Vagina (tissue), 2 donors: Measurements from ENCODE around the gene SRSF9. TPM values are rescaled to one million over a fixed set of nuclear protein-coding genes. Genes with fewer than 3 reads are reported as not detected.
A peak's percentile ranks its signal among the peaks of the same experiment; 100 is the strongest.
"Not testable (repeated sequence)": the region's sequence is repeated elsewhere in the genome, so short reads cannot be mapped to it uniquely, and the experiment has no call there.

ENCODE experiments used
- DNase-seq, 2 donors: peaks; one replicate each; pipeline ENCODE4 v3.0.0-alpha.2; 2017; ENCODE audit errors: extremely low spot score in 2 of 2
- H3K27ac ChIP-seq: fragments of 200-600 bp; sonication (generic); one replicate; pipeline ENCODE4 v1.5.1; 2019
- H3K27me3 ChIP-seq: fragments of 200-600 bp; sonication (generic); one replicate; pipeline ENCODE4 v1.5.1; 2019
- H3K36me3 ChIP-seq, 2 donors: fragments of 200-600 bp; sonication (generic); one replicate each; pipeline ENCODE4 v1.5.1; 2017 to 2019
- H3K4me1 ChIP-seq: fragments of 200-600 bp; sonication (generic); one replicate; pipeline ENCODE4 v1.5.1; 2019
- H3K4me3 ChIP-seq, 2 donors: fragments of 200-600 bp; sonication (generic); 1 replicate in 1 of 2; 2 replicates in 1 of 2; pipeline ENCODE4 v1.5.1; 2016 to 2019
- H3K9me3 ChIP-seq: fragments of 200-600 bp; sonication (generic); one replicate; pipeline ENCODE4 v1.5.1; 2019
- CTCF ChIP-seq, 3 experiments: fragments of 450-650 bp in 2 of 3; fragments of 200-600 bp in 1 of 3; sonication (generic) in 1 of 3; IDR thresholded peaks; one replicate each; pipeline ENCODE4 v1.5.1; 2017 to 2019; ENCODE audit warnings: antibody characterized with exemption in 3 of 3, mild to moderate bottlenecking in 2 of 3, moderate library complexity in 2 of 3
- POLR2A ChIP-seq, 2 donors: fragments of 450-650 bp; IDR thresholded peaks; one replicate each; pipeline ENCODE4 v1.6.1; 2017; ENCODE audit warnings: antibody characterized with exemption in 2 of 2, mild to moderate bottlenecking in 2 of 2, moderate library complexity in 2 of 2
- POLR2AphosphoS5 ChIP-seq, 2 donors: sonication (generic); formaldehyde crosslinking; IDR thresholded peaks; one replicate each; pipeline ENCODE4 v1.9.0; 2017; ENCODE audit warnings: antibody characterized with exemption in 2 of 2, mild to moderate bottlenecking in 2 of 2, low read depth in 1 of 2; ENCODE audit not compliant: insufficient read depth in 1 of 2
- intact Hi-C: fragments of 100-400 bp; cut with DNase I; formaldehyde crosslinking; loops from one replicate; pipeline ENCODE4 v1.15.1; 2023
- total RNA-seq: library from RNA; depleted of rRNA; stranded (reverse); fragments of >200 nt; gene quantifications from one replicate; pipeline ENCODE4 v1.2.3, GENCODE V29; 2016

The SRSF9 gene
- total RNA-seq, 1 donor from 2014 or later: 105 TPM

- Histone ChIP-seq H3K9me3 (no peaks in the 10 kb centered on the region), H3K27me3 (no peaks in the 10 kb centered on the region), H3K4me1 (peaks cover 14% of the 10 kb centered on the region), H3K4me3 (no peak overlapping the region), H3K36me3 (peaks cover 0 to 6% of the 10 kb centered on the region in 2 donors), H3K27ac (no peak overlapping the region)
- TF ChIP-seq POLR2AphosphoS5 (IDR thresholded peaks at IDR 0.05; ENCODE audit: insufficient read depth in 1 of 2, low read depth in 1 of 2) (no peak), CTCF (IDR thresholded peaks at IDR 0.05) (no peak), POLR2A (IDR thresholded peaks at IDR 0.05) (no peak)
- no peak for DNase-seq
- intact Hi-C loops: no loop called here
These were observed 20.8 kb upstream of the SRSF9 start for GRCh38 chr12:120490325-120490724.

- DNase-seq: no peak
- no peak overlapping the region for H3K27ac ChIP-seq
- intact Hi-C loops: no loop called here
- no peaks in the 10 kb centered on the region for H3K9me3 ChIP-seq
- H3K36me3 ChIP-seq: peaks cover 0 to 6% of the 10 kb centered on the region in 2 donors
- TF ChIP-seq POLR2AphosphoS5 (IDR thresholded peaks at IDR 0.05; ENCODE audit: insufficient read depth in 1 of 2, low read depth in 1 of 2) (peak in 1 of 2 donors; percentile 55), POLR2A (IDR thresholded peaks at IDR 0.05) (no peak)
- no peak overlapping the region for H3K4me3 ChIP-seq
- H3K4me1 ChIP-seq: peaks cover 5% of the 10 kb centered on the region
- no peaks in the 10 kb centered on the region for H3K27me3 ChIP-seq
These were observed 19.5 kb upstream of the SRSF9 start for GRCh38 chr12:120489018-120489417.

GRCh38 chr12:120488057-120488640, 18.6 kb upstream of the SRSF9 start:
- Histone ChIP-seq H3K36me3 (peaks cover 0 to 6% of the 10 kb centered on the region in 2 donors), H3K27me3 (no peaks in the 10 kb centered on the region), H3K4me3 (no peak overlapping the region), H3K27ac (no peak overlapping the region), H3K4me1 (peaks cover 5% of the 10 kb centered on the region), H3K9me3 (no peaks in the 10 kb centered on the region)
- intact Hi-C loops: no loop called here
- no peak for TF ChIP-seq CTCF (IDR thresholded peaks at IDR 0.05)
- no peak for TF ChIP-seq POLR2AphosphoS5 (IDR thresholded peaks at IDR 0.05; ENCODE audit: insufficient read depth in 1 of 2, low read depth in 1 of 2)
- no peak for DNase-seq

- H3K4me1 ChIP-seq, DNase-seq, intact Hi-C loops, H3K36me3 ChIP-seq, H3K4me3 ChIP-seq, H3K27me3 ChIP-seq, H3K27ac ChIP-seq, H3K9me3 ChIP-seq: not testable (repeated sequence)
These were observed 18.0 kb upstream of the SRSF9 start for GRCh38 chr12:120487552-120487951.

GRCh38 chr12:120485961-120486881, 16.7 kb upstream of the SRSF9 start:
- TF ChIP-seq POLR2A (IDR thresholded peaks at IDR 0.05) (no peak), POLR2AphosphoS5 (IDR thresholded peaks at IDR 0.05; ENCODE audit: insufficient read depth in 1 of 2, low read depth in 1 of 2) (no peak), CTCF (IDR thresholded peaks at IDR 0.05) (no peak)
- no peak overlapping the region for H3K27ac ChIP-seq

GRCh38 chr12:120483621-120484020, 14.1 kb upstream of the SRSF9 start:
- H3K27ac ChIP-seq: no peak overlapping the region
- H3K4me3 ChIP-seq: no peak overlapping the region
- peaks cover 5% of the 10 kb centered on the region for H3K4me1 ChIP-seq
- H3K9me3 ChIP-seq: no peaks in the 10 kb centered on the region
- no peaks in the 10 kb centered on the region for H3K36me3 ChIP-seq
- no peak for DNase-seq
- TF ChIP-seq POLR2AphosphoS5 (IDR thresholded peaks at IDR 0.05; ENCODE audit: insufficient read depth in 1 of 2, low read depth in 1 of 2) (no peak), POLR2A (IDR thresholded peaks at IDR 0.05) (no peak), CTCF (IDR thresholded peaks at IDR 0.05) (no peak)
- H3K27me3 ChIP-seq: no peaks in the 10 kb centered on the region
- intact Hi-C loops: no loop called here

More at GRCh38 chr12:120485961-120486881, 16.7 kb upstream of the SRSF9 start:
- peaks cover 0 to 1% of the 10 kb centered on the region in 2 donors for H3K36me3 ChIP-seq
- H3K9me3 ChIP-seq: no peaks in the 10 kb centered on the region
- H3K27me3 ChIP-seq: no peaks in the 10 kb centered on the region
- no peak for DNase-seq
- intact Hi-C loops: no loop called here
- H3K4me3 ChIP-seq: no peak overlapping the region
- H3K4me1 ChIP-seq: peaks cover 5% of the 10 kb centered on the region
